ENCODE results near the gene IFI30. TPM values are rescaled to one million over a fixed set of nuclear protein-coding genes. Genes with fewer than 3 reads are reported as not detected.

Gene IFI30
- total RNA-seq, 1 experiment from 2014 or later = 23.6 TPM

- no peak overlapping the region for H3K9ac ChIP-seq (ENCODE audit: extremely low read depth, insufficient read length, low read length)
- H3K79me2 ChIP-seq (ENCODE audit: insufficient read depth, low read length) = peaks cover 2% of the 10 kb centered on the region; the same call in 1 of the 2 replicates
- H2BK20ac ChIP-seq (ENCODE audit: low read depth, low read length, poor library complexity, severe bottlenecking) = no peak overlapping the region
- H2AFZ ChIP-seq (ENCODE audit: low read length) = no peak overlapping the region
- no peaks in the 10 kb centered on the region for H3K9me3 ChIP-seq (ENCODE audit: control insufficient read depth, low read depth, low read length)
- no peak overlapping the region for H3K14ac ChIP-seq (ENCODE audit: insufficient read depth, low read length)
- H4K91ac ChIP-seq (ENCODE audit: insufficient read length, low read depth, low read length) = no peak overlapping the region
- Mint-ChIP-seq H3K9me3 (no peaks in the 10 kb centered on the region; a peak in 1 of 5 replicates), H3K4me3 (no peak overlapping the region), H3K4me1 (peaks cover 17 to 20% of the 10 kb centered on the region in 2 experiments), H3K27me3 (ENCODE audit: low read depth) (no peaks in the 10 kb centered on the region; the same call in 1 of the 2 replicates), H3K36me3 (ENCODE audit: insufficient read depth in 1 of 3, low read depth in 3 of 3) (peaks cover 18 to 41% (median 41%) of the 10 kb centered on the region in 3 experiments), H3K27ac (no peak overlapping the region)
- no peak overlapping the region for H3K18ac ChIP-seq (ENCODE audit: insufficient read length, low read depth, low read length)
- no peak overlapping the region for H2BK12ac ChIP-seq (ENCODE audit: insufficient read length, low read depth, low read length)
- H2BK120ac ChIP-seq (ENCODE audit: low read depth, low read length, poor library complexity, severe bottlenecking) = no peak overlapping the region
- H3K4me1 ChIP-seq (ENCODE audit: insufficient read depth, low read length) = no peaks in the 10 kb centered on the region; the same call in 1 of the 2 replicates
- no peak overlapping the region for H2AK5ac ChIP-seq (ENCODE audit: insufficient read length, low read length)
- TF ChIP-seq CTCF (conservative IDR thresholded peaks at IDR 0.05) = no peak
- H3K56ac ChIP-seq (ENCODE audit: insufficient read length, low read depth, low read length) = no peak overlapping the region
- H3K23ac ChIP-seq (ENCODE audit: insufficient read length, low read depth, low read length) = no peak overlapping the region
- peaks cover 6% of the 10 kb centered on the region for H3K79me1 ChIP-seq (ENCODE audit: insufficient read depth, low read depth, low read length, poor library complexity, severe bottlenecking)
- H3K23me2 ChIP-seq (ENCODE audit: insufficient read length, low read depth, low read length, poor library complexity, severe bottlenecking) = peaks cover 8% of the 10 kb centered on the region
- H3K27ac ChIP-seq (ENCODE audit: insufficient read length, low read depth, low read length) = no peak overlapping the region
- H3K4me2 ChIP-seq (ENCODE audit: insufficient read depth, insufficient read length, low read length) = no peak overlapping the region
- H3K27me3 ChIP-seq (ENCODE audit: insufficient read depth, low read length) = no peaks in the 10 kb centered on the region
- no peak overlapping the region for H3K4ac ChIP-seq (ENCODE audit: low read depth, low read length)
- no peak overlapping the region for H3T11ph ChIP-seq (ENCODE audit: low read length)
- no peak for DNase-seq
- H4K8ac ChIP-seq (replicated peaks; ENCODE audit: insufficient read length, low read depth, low read length) = no peak overlapping the region
- no CpG with 5 or more reads among the region's 7 CpGs for WGBS (ENCODE audit: extremely low coverage, insufficient read length, low lambda C conversion rate)
- H2BK5ac ChIP-seq (ENCODE audit: insufficient read length, low read length) = no peak overlapping the region
- no peak overlapping the region for H4K5ac ChIP-seq (ENCODE audit: insufficient read length, low read depth, low read length)
- no peak overlapping the region for H2BK15ac ChIP-seq (ENCODE audit: low read depth, low read length)
- no peaks in the 10 kb centered on the region for H4K20me1 ChIP-seq (ENCODE audit: control insufficient read depth, insufficient read depth, insufficient read length)
Observed at GRCh38 chr19:18196511-18196845, 22.9 kb downstream of the IFI30 start.
